ENCODE data around the gene HES1. TPM values are rescaled to one million over a fixed set of nuclear protein-coding genes. Genes with fewer than 3 reads are reported as not detected.

Gene HES1
- total and polyA plus RNA-seq, 10 of the 15 experiments (the other 5 are each of a cell fraction or from before 2014, with no cell fraction given), result 0.46 to 5.3 (median 2.3) TPM

- no peak for TF ChIP-seq PBX3 (IDR thresholded peaks at IDR 0.05; ENCODE audit: insufficient replicate concordance, low read depth, low read length)
- no peak for TF ChIP-seq HCFC1 (IDR thresholded peaks at IDR 0.05; ENCODE audit: low read length)
- TF ChIP-seq POLR2AphosphoS5 (IDR thresholded peaks at IDR 0.05; ENCODE audit: low read length), result no peak
- TF ChIP-seq BCLAF1 (IDR thresholded peaks at IDR 0.05), result no peak
- TF ChIP-seq NR2C1 (IDR thresholded peaks at IDR 0.05), result no peak
- TF ChIP-seq RELA (IDR thresholded peaks at IDR 0.05; ENCODE audit: borderline replicate concordance, partially characterized antibody), result no peak
- TF ChIP-seq GABPA (IDR thresholded peaks at IDR 0.05; ENCODE audit: low read depth), result no peak
- no peak for TF ChIP-seq PAX5 (IDR thresholded peaks at IDR 0.05; ENCODE audit: borderline replicate concordance, low read depth, low read length)
- TF ChIP-seq MEF2A (IDR thresholded peaks at IDR 0.05; ENCODE audit: insufficient read depth, low read depth, low read length), result 0 out of 2 replicates have a peak, but pooled peaks have one; percentile 12
- TF ChIP-seq MYB (IDR thresholded peaks at IDR 0.05; ENCODE audit: borderline replicate concordance, low read depth, low read length), result no peak
- 0 out of 2 replicates have a peak, but pooled peaks have one; percentile 5 for TF ChIP-seq SPI1 (IDR thresholded peaks at IDR 0.05; ENCODE audit: borderline replicate concordance, insufficient read depth, low read depth, low read length)
- TF ChIP-seq, protein P1, sequence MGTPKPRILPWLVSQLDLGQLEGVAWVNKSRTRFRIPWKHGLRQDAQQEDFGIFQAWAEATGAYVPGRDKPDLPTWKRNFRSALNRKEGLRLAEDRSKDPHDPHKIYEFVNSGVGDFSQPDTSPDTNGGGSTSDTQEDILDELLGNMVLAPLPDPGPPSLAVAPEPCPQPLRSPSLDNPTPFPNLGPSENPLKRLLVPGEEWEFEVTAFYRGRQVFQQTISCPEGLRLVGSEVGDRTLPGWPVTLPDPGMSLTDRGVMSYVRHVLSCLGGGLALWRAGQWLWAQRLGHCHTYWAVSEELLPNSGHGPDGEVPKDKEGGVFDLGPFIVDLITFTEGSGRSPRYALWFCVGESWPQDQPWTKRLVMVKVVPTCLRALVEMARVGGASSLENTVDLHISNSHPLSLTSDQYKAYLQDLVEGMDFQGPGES (IDR thresholded peaks at IDR 0.05), result no peak
- TF ChIP-seq KLF5 (IDR thresholded peaks at IDR 0.05; ENCODE audit: partially characterized antibody), result no peak
- no peak for TF ChIP-seq EED (IDR thresholded peaks at IDR 0.05; ENCODE audit: low read depth)
- TF ChIP-seq EP300 (IDR thresholded peaks at IDR 0.05; ENCODE audit: borderline replicate concordance in 1 of 2, control insufficient read depth in 1 of 2, low read depth in 2 of 2, low read length in 2 of 2), result no peak
- TF ChIP-seq NR2C2 (IDR thresholded peaks at IDR 0.05; ENCODE audit: borderline replicate concordance, control insufficient read depth, insufficient read length, low read depth), result no peak
- TF ChIP-seq CREB1 (IDR thresholded peaks at IDR 0.05; ENCODE audit: low read depth), result no peak
- TF ChIP-seq SREBF2 (IDR thresholded peaks at IDR 0.05; ENCODE audit: low read length), result no peak
- no peak for TF ChIP-seq POLR2AphosphoS2 (IDR thresholded peaks at IDR 0.05; ENCODE audit: low read depth, low read length)
- TF ChIP-seq, protein P2, sequence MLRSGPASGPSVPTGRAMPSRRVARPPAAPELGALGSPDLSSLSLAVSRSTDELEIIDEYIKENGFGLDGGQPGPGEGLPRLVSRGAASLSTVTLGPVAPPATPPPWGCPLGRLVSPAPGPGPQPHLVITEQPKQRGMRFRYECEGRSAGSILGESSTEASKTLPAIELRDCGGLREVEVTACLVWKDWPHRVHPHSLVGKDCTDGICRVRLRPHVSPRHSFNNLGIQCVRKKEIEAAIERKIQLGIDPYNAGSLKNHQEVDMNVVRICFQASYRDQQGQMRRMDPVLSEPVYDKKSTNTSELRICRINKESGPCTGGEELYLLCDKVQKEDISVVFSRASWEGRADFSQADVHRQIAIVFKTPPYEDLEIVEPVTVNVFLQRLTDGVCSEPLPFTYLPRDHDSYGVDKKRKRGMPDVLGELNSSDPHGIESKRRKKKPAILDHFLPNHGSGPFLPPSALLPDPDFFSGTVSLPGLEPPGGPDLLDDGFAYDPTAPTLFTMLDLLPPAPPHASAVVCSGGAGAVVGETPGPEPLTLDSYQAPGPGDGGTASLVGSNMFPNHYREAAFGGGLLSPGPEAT (IDR thresholded peaks at IDR 0.05; ENCODE audit: low read depth), result no peak
- TF ChIP-seq RCOR1 (conservative IDR thresholded peaks at IDR 0.05; ENCODE audit: low read depth, low read length), result no peak
- TF ChIP-seq ZNF384 (IDR thresholded peaks at IDR 0.05; ENCODE audit: borderline replicate concordance, low read depth, low read length), result no peak
- peak; percentile 65; the same call in 1 of the 2 replicates for TF ChIP-seq RUNX3 (IDR thresholded peaks at IDR 0.05; ENCODE audit: low read length)
Observed at GRCh38 chr3:194103983-194104751, 31.8 kb upstream of the HES1 start (continued).

All from GM12878 (cell line).